B cell (primary cell): Measurements from ENCODE around the gene TUBA1C. TPM values are rescaled to one million over a fixed set of nuclear protein-coding genes. Genes with fewer than 3 reads are reported as not detected.

Experiments
- ATAC-seq: fragments of 200-7000 bp; cut with Tn5 transposase; one replicate; pipeline ENCODE4 v1.10.0; 2021; ENCODE audit warnings: low read depth, mild to moderate bottlenecking, moderate number of reproducible peaks, moderate library complexity
- CTCF ChIA-PET: fragments of 350-600 bp; sonication (Branson Sonifier 250); formaldehyde crosslinking; loops from one replicate; lab custom pipeline; 2021; ENCODE audit warnings: antibody characterized with exemption, inconsistent platforms; lab: Charles Lee
- POLR2A ChIA-PET: fragments of 350-600 bp; sonication (Branson Sonifier 250); formaldehyde crosslinking; loops from one replicate; lab custom pipeline; 2021; ENCODE audit warnings: antibody characterized with exemption; lab: Charles Lee
- DNase-seq: peaks from one replicate; pipeline ENCODE4 v3.0.0; 2013
- H2AFZ ChIP-seq: 2 replicates; pipeline ENCODE4 v1.6.1; 2012; ENCODE audit warnings: mild to moderate bottlenecking, low read depth, low read length; ENCODE audit not compliant: insufficient read depth, poor library complexity, severe bottlenecking
- H3K27ac ChIP-seq, 2 donors: 1 replicate in 1 of 2; 2 replicates in 1 of 2; pipeline ENCODE4 v1.5.1; 2012 to 2013; ENCODE audit warnings: low read length in 2 of 2, mild to moderate bottlenecking in 2 of 2, moderate library complexity in 1 of 2
- H3K27me3 ChIP-seq, 4 experiments: fragments of 200-600 bp in 1 of 4; sonication (generic) in 1 of 4; replicated peaks in 1 of 4; 1 replicate in 2 of 4; 2 replicates in 2 of 4; pipeline versions ENCODE4 v1.6.1 to v1.7.0; 2013 to 2016; ENCODE audit warnings: low read length in 3 of 4, mild to moderate bottlenecking in 2 of 4, mixed read lengths in 1 of 4, moderate library complexity in 1 of 4; ENCODE audit not compliant: insufficient read depth in 4 of 4, control insufficient read depth in 3 of 4; ENCODE audit errors: control extremely low read depth in 1 of 4
- H3K36me3 ChIP-seq, 2 experiments: replicated peaks in 1 of 2; 1 replicate in 1 of 2; 2 replicates in 1 of 2; pipeline versions ENCODE4 v1.6.1 to v1.7.1; 2013; ENCODE audit warnings: low read length in 1 of 2; ENCODE audit not compliant: insufficient read depth in 2 of 2, control insufficient read depth in 1 of 2; ENCODE audit errors: control extremely low read depth in 1 of 2, extremely low read depth in 1 of 2
- H3K4me1 ChIP-seq, 2 donors: fragments of 200-600 bp in 1 of 2; sonication (generic) in 1 of 2; 1 replicate in 1 of 2; 2 replicates in 1 of 2; pipeline versions ENCODE4 v1.5.1 to v1.6.1; 2013 to 2017; ENCODE audit warnings: low read length in 2 of 2; ENCODE audit not compliant: control insufficient read depth in 2 of 2, insufficient read depth in 2 of 2
- H3K4me2 ChIP-seq: replicated peaks from 2 replicates; pipeline ENCODE3; 2012; ENCODE audit warnings: mild to moderate bottlenecking, low read depth, low read length; ENCODE audit not compliant: poor library complexity, severe bottlenecking
- H3K4me3 ChIP-seq, 5 experiments: fragments of 200-600 bp in 1 of 5; sonication (generic) in 1 of 5; 1 replicate in 3 of 5; 2 replicates in 2 of 5; pipeline versions ENCODE4 v1.5.1 to v1.7.0; 2011 to 2016; ENCODE audit warnings: low read length in 4 of 5, mild to moderate bottlenecking in 4 of 5, low read depth in 2 of 5, control low read depth in 1 of 5, moderate library complexity in 1 of 5; ENCODE audit not compliant: insufficient read depth in 1 of 5; ENCODE audit errors: control extremely low read depth in 1 of 5, extremely low read depth in 1 of 5
- H3K79me2 ChIP-seq: fragments of 200-600 bp; sonication (generic); one replicate; pipeline ENCODE4 v1.6.0; 2016; ENCODE audit warnings: low read length; ENCODE audit not compliant: control insufficient read depth, insufficient read depth
- H3K9ac ChIP-seq: fragments of 200-600 bp; sonication (generic); 2 replicates; pipeline ENCODE4 v1.6.1; 2017; ENCODE audit warnings: mild to moderate bottlenecking, low read length, moderate library complexity
- H3K9me3 ChIP-seq, 3 donors: one replicate each; pipeline versions ENCODE4 v1.6.1 to v1.7.1; 2013; ENCODE audit warnings: low read length in 2 of 3; ENCODE audit not compliant: control insufficient read depth in 2 of 3, insufficient read depth in 1 of 3; ENCODE audit errors: control extremely low read depth in 1 of 3
- H4K20me1 ChIP-seq: 2 replicates; pipeline ENCODE4 v1.6.0; 2012; ENCODE audit warnings: mild to moderate bottlenecking, low read length; ENCODE audit not compliant: insufficient read depth, control insufficient read depth, poor library complexity, severe bottlenecking
- H3K27ac Mint-ChIP-seq: one replicate; pipeline ENCODE4 v1.8.0; 2021; ENCODE audit warnings: mixed read lengths
- H3K27me3 Mint-ChIP-seq: one replicate; pipeline ENCODE4 v1.8.0; 2021; ENCODE audit warnings: mixed read lengths
- H3K4me1 Mint-ChIP-seq: one replicate; pipeline ENCODE4 v1.8.0; 2021; ENCODE audit warnings: mixed read lengths
- H3K4me3 Mint-ChIP-seq: one replicate; pipeline ENCODE4 v1.8.0; 2021; ENCODE audit warnings: mixed read lengths
- H3K9me3 Mint-ChIP-seq: one replicate; pipeline ENCODE4 v1.8.0; 2022; ENCODE audit warnings: mixed read lengths; ENCODE audit not compliant: insufficient read depth
- CTCF ChIP-seq: fragments of 200-600 bp; IDR thresholded peaks from one replicate; pipeline ENCODE4 v1.8.0; 2022; ENCODE audit warnings: antibody characterized with exemption, mild to moderate bottlenecking
- EZH2 ChIP-seq: IDR thresholded peaks from 2 replicates; pipeline ENCODE4 v1.6.1; 2012; ENCODE audit warnings: borderline replicate concordance, low read depth, mild to moderate bottlenecking, moderate library complexity, low read length; ENCODE audit not compliant: insufficient read depth, poor library complexity, severe bottlenecking
- WGBS: methylation state at CpG from one replicate; pipeline ENCODE4 v1.1.5; 2013; ENCODE audit warnings: missing lambda C conversion rate; ENCODE audit not compliant: insufficient coverage; 5-methylcytosine and 5-hydroxymethylcytosine counted together
- intact Hi-C: fragments of 100-400 bp; cut with micrococcal nuclease; formaldehyde crosslinking; loops from one replicate; pipeline ENCODE4 v1.10.0; 2022
- polyA plus RNA-seq: library from polyadenylated mRNA; depleted of rRNA; stranded (reverse); fragments of >200 nt; gene quantifications from 2 replicates; pipeline ENCODE4 v1.2.3, GENCODE V29; 2012
- total RNA-seq, 2 donors: library from RNA; stranded (reverse); fragments of 120-200 nt in 1 of 2; gene quantifications; 1 replicate in 1 of 2; 2 replicates in 1 of 2; pipeline versions ENCODE4 v1.2.3 to v1.2.4, GENCODE V29; 2013 to 2022

Gene TUBA1C
- total and polyA plus RNA-seq, 2 donors (not counting 1 experiment from before 2014, with no cell fraction given): 34.9 to 121 TPM

- WGBS: 15% methylated on average over 15 of the region's 19 CpGs
- CTCF ChIA-PET: interaction anchor here (0.8 to 11.7 kb wide), 12 partner anchors 10 to 237 kb away, joined by 3 to 152 read pairs (median 10); partner anchors contain the start of genes LMBR1L, RHEBL1, TUBA1A and TUBA1B
- H3K4me1 ChIP-seq: peaks cover 5 to 17% of the 10 kb centered on the region in 2 donors
- no peaks in the 10 kb centered on the region for H4K20me1 ChIP-seq
- intact Hi-C loops: loop anchor here (1.0 to 2.0 kb wide), 6 partner anchors 31 to 124 kb away; partner anchors contain the start of genes LMBR1L, TUBA1A and TUBA1C
- Mint-ChIP-seq H3K9me3 (no peaks in the 10 kb centered on the region), H3K4me1 (peaks cover 17% of the 10 kb centered on the region), H3K4me3 (peak overlapping the region; percentile 96), H3K27ac (peak overlapping the region; percentile 90), H3K27me3 (no peaks in the 10 kb centered on the region)
- H3K9ac ChIP-seq: peak overlapping the region; percentile 67
- POLR2A ChIA-PET: interaction anchor here (0.7 to 3.6 kb wide), 3 partner anchors 46 to 138 kb away, joined by 5 to 29 read pairs (median 12); partner anchors contain the start of gene TUBA1B
- no peaks in the 10 kb centered on the region for H3K36me3 ChIP-seq
- peak overlapping the region; percentile 56 to 73 for H3K27ac ChIP-seq
- ATAC-seq (peak; percentile 35), DNase-seq (peak; percentile 73)
- H2AFZ ChIP-seq: peak overlapping the region; percentile 83
- no peaks in the 10 kb centered on the region for H3K27me3 ChIP-seq
- TF ChIP-seq CTCF: no peak
- TF ChIP-seq EZH2: no peak
- H3K4me3 ChIP-seq: peak overlapping the region; percentile 46 to 72 (median 64)
- H3K4me2 ChIP-seq: peak overlapping the region; percentile 76
- no peaks in the 10 kb centered on the region for H3K79me2 ChIP-seq
- H3K9me3 ChIP-seq: no peaks in the 10 kb centered on the region
Observed at GRCh38 chr12:49233842-49234526, 30.9 kb upstream of the TUBA1C start.

- POLR2A ChIA-PET: no interaction called here
- H3K9me3 Mint-ChIP-seq: no peaks in the 10 kb centered on the region
- Histone ChIP-seq H3K9me3 (no peaks in the 10 kb centered on the region), H3K79me2 (no peaks in the 10 kb centered on the region), H3K4me3 (no peak overlapping the region), H3K9ac (no peak overlapping the region), H4K20me1 (no peaks in the 10 kb centered on the region), H2AFZ (no peak overlapping the region), H3K27ac (no peak overlapping the region), H3K36me3 (no peaks in the 10 kb centered on the region), H3K4me2 (no peak overlapping the region), H3K27me3 (no peaks in the 10 kb centered on the region), H3K4me1 (peaks cover 5 to 17% of the 10 kb centered on the region in 2 donors)
- DNase-seq: no peak
- TF ChIP-seq EZH2: no peak
- TF ChIP-seq CTCF: no peak
- no peaks in the 10 kb centered on the region for H3K27me3 Mint-ChIP-seq
- H3K27ac Mint-ChIP-seq: no peak overlapping the region
- peak overlapping the region; percentile 38 for H3K4me3 Mint-ChIP-seq
- WGBS: no CpG with 5 or more reads among the region's 1 CpG
- peaks cover 17% of the 10 kb centered on the region for H3K4me1 Mint-ChIP-seq
- intact Hi-C loops: no loop called here
- CTCF ChIA-PET: interaction anchor here (1.4 to 11.7 kb wide), 8 partner anchors 8 to 239 kb away, joined by 4 to 152 read pairs (median 37); partner anchors contain the start of gene TUBA1B
- no peak for ATAC-seq
Observed at GRCh38 chr12:49236423-49236822, 28.5 kb upstream of the TUBA1C start.
